22Rv1 (cell line): ENCODE data around the gene S100A16.
"Not testable (repeated sequence)": the region's sequence is repeated elsewhere in the genome, so short reads cannot be mapped to it uniquely, and the experiment has no call there.

Experiments
- H3K27ac ChIP-seq: fragments of 450-650 bp; 2 replicates; pipeline ENCODE4 v1.5.1; 2017
- ZFX ChIP-seq: fragments of 450-650 bp; IDR thresholded peaks from 2 replicates; pipeline ENCODE4 v1.6.1; 2017; ENCODE audit warnings: antibody characterized with exemption, borderline replicate concordance
- TF ChIP-seq, protein P1 (sequence below): fragments of 450-650 bp; IDR thresholded peaks from 2 replicates; pipeline ENCODE4 v1.5.1; 2017; ENCODE audit warnings: mild to moderate bottlenecking

Gene S100A16

DNA sequence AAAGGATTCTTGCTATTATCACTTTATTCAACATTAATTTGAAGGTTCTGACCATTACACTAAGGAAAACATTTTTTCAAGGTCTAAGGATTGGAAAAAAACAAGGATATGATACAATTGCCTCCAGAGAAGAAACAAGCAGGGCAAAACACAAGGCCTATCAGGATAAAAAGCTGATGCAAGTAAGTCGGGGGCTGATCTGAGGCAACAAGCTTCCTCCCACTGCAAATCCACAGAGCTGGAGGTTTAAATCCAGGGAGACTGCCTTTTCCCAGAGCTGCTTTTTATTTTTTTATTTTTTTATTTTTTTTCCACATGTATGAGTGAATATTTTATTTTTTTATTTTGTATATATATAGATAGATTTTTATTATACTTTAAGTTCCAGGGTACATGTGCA, 27.9 kb downstream of the S100A16 start:
- no peak for TF ChIP-seq ZFX
- TF ChIP-seq, protein P1, sequence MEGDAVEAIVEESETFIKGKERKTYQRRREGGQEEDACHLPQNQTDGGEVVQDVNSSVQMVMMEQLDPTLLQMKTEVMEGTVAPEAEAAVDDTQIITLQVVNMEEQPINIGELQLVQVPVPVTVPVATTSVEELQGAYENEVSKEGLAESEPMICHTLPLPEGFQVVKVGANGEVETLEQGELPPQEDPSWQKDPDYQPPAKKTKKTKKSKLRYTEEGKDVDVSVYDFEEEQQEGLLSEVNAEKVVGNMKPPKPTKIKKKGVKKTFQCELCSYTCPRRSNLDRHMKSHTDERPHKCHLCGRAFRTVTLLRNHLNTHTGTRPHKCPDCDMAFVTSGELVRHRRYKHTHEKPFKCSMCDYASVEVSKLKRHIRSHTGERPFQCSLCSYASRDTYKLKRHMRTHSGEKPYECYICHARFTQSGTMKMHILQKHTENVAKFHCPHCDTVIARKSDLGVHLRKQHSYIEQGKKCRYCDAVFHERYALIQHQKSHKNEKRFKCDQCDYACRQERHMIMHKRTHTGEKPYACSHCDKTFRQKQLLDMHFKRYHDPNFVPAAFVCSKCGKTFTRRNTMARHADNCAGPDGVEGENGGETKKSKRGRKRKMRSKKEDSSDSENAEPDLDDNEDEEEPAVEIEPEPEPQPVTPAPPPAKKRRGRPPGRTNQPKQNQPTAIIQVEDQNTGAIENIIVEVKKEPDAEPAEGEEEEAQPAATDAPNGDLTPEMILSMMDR: no peak
- no peak overlapping the region for H3K27ac ChIP-seq

DNA sequence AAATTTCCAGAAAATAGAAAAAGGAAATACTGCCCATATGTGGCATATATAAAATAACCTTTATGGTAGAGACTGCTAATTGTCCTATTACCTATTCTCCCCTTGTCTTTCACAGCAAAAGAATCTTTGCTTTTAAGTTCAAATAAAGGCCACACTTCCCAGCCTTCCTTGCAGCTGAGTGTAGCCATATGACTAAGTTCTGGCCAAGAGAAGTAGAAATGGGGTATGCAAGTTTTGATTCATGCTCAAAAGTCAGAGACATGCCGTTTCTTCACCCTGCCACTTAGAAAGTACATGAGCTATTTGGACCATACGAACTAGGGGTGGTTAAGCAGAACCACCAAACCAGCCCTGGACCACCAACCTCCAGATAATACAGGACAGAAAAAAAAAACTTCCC, 29.0 kb downstream of the S100A16 start:
- H3K27ac ChIP-seq: no peak overlapping the region
- no peak for TF ChIP-seq ZFX
- TF ChIP-seq, protein P1: no peak

DNA sequence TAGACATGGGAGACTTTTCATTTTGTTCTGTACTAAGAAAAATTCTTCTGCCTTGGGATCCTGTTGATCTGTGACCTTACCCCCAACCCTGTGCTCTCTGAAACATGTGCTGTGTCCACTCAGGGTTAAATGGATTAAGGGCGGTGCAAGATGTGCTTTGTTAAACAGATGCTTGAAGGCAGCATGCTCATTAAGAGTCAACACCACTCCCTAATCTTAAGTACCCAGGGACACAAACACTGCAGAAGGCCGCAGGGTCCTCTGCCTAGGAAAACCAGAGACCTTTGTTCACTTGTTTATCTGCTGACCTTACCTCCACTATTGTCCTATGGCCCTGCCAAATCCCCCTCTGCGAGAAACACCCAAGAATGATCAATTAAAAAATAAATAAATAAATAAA, 29.4 kb downstream of the S100A16 start:
- not testable (repeated sequence) for H3K27ac ChIP-seq

DNA sequence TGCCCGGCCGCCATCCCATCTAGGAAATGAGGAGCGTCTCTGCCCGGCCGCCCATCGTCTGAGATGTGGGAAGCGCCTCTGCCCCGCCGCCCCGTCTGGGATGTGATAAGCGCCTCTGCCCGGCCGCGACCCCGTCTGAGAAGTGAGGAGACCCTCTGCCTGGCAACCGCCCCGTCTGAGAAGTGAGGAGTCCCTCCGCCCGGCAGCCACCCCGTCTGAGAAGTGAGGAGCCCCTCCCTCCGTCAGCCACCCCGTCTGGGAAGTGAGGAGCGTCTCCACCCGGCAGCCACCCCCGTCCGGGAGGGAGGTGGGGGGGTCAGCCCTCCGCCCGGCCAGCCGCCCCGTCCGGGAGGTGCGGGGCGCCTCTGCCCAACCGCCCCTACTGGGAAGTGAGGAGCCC, 30.1 kb downstream of the S100A16 start:
- H3K27ac ChIP-seq: not testable (repeated sequence)

DNA sequence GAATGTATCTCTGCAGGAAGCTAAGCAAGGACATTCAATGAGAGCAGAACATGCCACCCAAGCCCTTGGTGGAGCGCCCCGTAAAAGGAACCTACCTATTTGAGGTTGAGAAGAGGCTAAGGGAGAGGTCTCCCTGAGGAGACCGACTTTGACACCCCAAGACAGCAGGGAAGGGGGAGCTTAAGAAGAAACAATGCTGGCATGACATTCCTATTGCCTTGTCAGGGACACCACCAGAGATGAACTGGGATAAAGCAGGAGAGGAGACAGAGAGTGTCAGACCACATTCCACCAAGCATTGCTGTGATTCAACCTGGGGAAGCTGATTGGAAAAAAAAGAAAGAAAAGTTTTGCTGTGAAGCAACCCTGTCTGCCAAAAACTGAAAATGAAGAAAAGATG, 34.0 kb downstream of the S100A16 start:
- H3K27ac ChIP-seq: no peak overlapping the region
- no peak for TF ChIP-seq ZFX
- TF ChIP-seq, protein P1: no peak

DNA sequence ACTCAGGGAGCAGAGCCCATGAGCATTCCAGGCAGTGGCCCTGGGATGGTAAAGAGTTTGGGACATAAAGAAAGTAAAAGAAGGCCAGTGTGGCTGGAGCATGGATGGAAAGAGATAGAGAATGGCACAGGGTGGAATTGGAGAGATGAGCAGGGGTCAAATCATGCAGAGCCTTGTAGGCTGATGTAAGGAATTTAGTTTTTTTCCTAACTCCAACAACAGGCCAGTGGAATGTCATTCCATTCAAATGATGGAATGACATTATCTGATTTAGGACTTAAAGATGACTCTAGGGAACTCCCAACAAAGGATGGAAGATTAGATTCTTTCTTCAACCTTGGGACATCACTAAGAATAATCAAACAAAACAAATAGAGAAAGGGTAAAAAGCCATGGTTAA, 34.4 kb downstream of the S100A16 start:
- no peak overlapping the region for H3K27ac ChIP-seq
- no peak for TF ChIP-seq ZFX
- TF ChIP-seq, protein P1: no peak

DNA sequence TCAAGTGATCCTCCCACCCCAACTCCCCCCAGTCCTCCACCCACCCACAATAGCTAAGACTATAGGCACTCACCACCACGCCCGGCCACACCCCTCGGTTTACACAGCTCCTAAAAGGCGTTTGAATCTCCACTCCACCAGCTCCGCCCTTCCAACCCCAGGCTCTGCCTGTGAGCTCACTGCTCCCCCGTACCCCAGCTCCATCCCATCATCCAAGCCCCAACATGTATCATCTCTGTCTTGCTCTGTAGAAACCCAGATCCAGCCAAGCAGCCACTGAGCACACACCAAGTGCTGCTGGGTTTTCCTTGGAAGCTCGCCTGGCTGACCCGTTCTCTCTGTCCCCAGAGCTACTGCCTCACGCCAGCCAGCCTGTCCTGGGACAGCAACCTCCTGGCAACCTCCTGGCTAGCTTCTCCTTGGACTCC, 35.3 kb downstream of the S100A16 start:
- no peak overlapping the region for H3K27ac ChIP-seq
- no peak for TF ChIP-seq ZFX
- TF ChIP-seq, protein P1: no peak

DNA sequence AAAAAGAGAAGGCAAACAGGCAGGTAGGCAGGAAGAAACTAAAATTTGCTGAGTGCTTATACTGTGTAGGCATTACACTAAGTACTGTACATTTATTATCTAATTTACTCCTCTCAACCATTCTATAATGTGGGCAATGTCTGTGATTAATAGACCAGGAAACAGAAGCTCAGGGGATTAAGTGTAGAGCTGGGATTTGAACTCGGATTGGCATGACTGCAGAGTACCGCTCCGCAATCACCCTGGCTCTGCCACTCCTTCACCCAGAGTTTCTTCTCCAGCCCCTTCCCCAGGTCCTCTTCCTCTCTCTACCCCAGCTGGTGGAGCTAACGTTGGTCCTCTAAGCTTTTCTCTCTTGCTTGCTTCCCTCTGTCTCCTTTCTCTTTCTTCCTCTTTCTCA, 35.8 kb downstream of the S100A16 start:
- TF ChIP-seq ZFX: no peak
- TF ChIP-seq, protein P1: no peak
- no peak overlapping the region for H3K27ac ChIP-seq

DNA sequence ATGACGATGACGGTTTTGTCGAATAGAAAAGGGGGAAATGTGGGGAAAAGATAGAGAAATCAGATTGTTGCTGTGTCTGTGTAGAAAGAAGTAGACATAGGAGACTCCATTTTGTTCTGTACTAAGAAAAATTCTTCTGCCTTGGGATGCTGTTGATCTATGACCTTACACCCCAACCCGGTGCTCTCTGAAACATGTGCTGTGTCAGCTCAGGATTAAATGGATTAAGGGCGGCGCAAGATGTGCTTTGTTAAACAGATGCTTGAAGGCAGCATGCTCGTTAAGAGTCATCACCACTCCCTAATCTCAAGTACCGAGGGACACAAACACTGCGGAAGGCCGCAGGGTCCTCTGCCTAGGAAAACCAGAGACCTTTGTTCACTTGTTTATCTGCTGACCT, 37.4 kb downstream of the S100A16 start:
- H3K27ac ChIP-seq: not testable (repeated sequence)

DNA sequence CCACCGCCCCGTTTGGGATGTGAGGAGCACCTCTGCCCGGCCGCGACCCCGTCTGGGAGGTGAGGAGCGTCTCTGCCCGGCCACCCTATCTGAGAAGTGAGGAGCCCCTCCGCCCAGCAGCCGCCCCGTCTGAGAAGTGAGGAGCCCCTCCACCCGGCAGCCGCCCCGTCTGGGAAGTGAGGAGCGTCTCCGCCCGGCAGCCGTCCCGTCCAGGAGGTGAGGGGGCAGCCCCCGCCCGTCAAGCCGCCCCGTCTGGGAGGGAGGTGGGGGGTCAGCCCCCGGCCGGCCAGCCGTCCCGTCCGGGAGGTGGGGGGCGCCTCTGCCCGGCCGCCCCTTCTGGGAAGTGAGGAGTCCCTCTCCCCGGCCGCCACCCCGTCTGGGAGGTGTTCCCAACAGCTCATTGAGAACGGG, 37.9 kb downstream of the S100A16 start:
- not testable (repeated sequence) for H3K27ac ChIP-seq
